HepG2 (cell line): Measurements from ENCODE around the gene MRPL43. TPM values are rescaled to one million over a fixed set of nuclear protein-coding genes. Genes with fewer than 3 reads are reported as not detected.

Experiments
- ARID2 ChIP-seq: sonication (generic); formaldehyde crosslinking; IDR thresholded peaks from 2 replicates; pipeline ENCODE4 v1.8.1; 2022; ENCODE audit warnings: mild to moderate bottlenecking, missing genetic modification reagents, borderline replicate concordance
- CC2D1A ChIP-seq: sonication (generic); formaldehyde crosslinking; IDR thresholded peaks from 2 replicates; pipeline ENCODE4 v1.8.1; 2023; ENCODE audit warnings: mild to moderate bottlenecking, missing genetic modification reagents
- GZF1 ChIP-seq: sonication (generic); formaldehyde crosslinking; IDR thresholded peaks from 2 replicates; pipeline ENCODE4 v1.5.1; 2020; ENCODE audit warnings: mild to moderate bottlenecking, missing genetic modification reagents
- HOXA5 ChIP-seq: sonication (generic); formaldehyde crosslinking; IDR thresholded peaks from 2 replicates; pipeline ENCODE4 v1.4.0; 2020; ENCODE audit warnings: missing genetic modification reagents
- JUN ChIP-seq: sonication (generic); formaldehyde crosslinking; IDR thresholded peaks from 2 replicates; pipeline ENCODE4 v1.4.0; 2020; ENCODE audit warnings: mild to moderate bottlenecking, missing genetic modification reagents
- NFE2L2 ChIP-seq: fragments of 150-350 bp; IDR thresholded peaks from 2 replicates; pipeline ENCODE4 v1.6.1; 2014; ENCODE audit warnings: low read length
- NFYC ChIP-seq: IDR thresholded peaks from 2 replicates; pipeline ENCODE4 v1.6.1; 2016; ENCODE audit warnings: missing genetic modification reagents, missing compliant biosample characterization
- NR2F2 ChIP-seq: IDR thresholded peaks from 2 replicates; pipeline ENCODE4 v1.6.1; 2012; ENCODE audit warnings: low read depth, inconsistent platforms, borderline replicate concordance
- PHF8 ChIP-seq: sonication (generic); formaldehyde crosslinking; IDR thresholded peaks from 2 replicates; pipeline ENCODE4 v1.5.0; 2020; ENCODE audit warnings: missing genetic modification reagents
- TRIM22 ChIP-seq: fragments of 450-650 bp; IDR thresholded peaks from 2 replicates; pipeline ENCODE4 v1.6.1; 2017
- ZFP1 ChIP-seq: IDR thresholded peaks from 2 replicates; pipeline ENCODE4 v1.6.1; 2016
- ZNF10 ChIP-seq: sonication (generic); formaldehyde crosslinking; IDR thresholded peaks from 2 replicates; pipeline ENCODE4 v1.4.0; 2020; ENCODE audit warnings: mild to moderate bottlenecking, low read depth, missing genetic modification reagents, borderline replicate concordance
- ZNF124 ChIP-seq: sonication (generic); formaldehyde crosslinking; IDR thresholded peaks from 2 replicates; pipeline ENCODE4 v1.4.0; 2020; ENCODE audit warnings: missing genetic modification reagents
- ZNF138 ChIP-seq: sonication (generic); formaldehyde crosslinking; IDR thresholded peaks from 2 replicates; pipeline ENCODE4 v1.5.0; 2020; ENCODE audit warnings: mild to moderate bottlenecking, low read depth, missing genetic modification reagents
- ZNF407 ChIP-seq: sonication (generic); formaldehyde crosslinking; IDR thresholded peaks from one replicate; pipeline ENCODE4 v1.5.1; 2020; ENCODE audit warnings: mild to moderate bottlenecking, missing genetic modification reagents; ENCODE audit errors: not compliant biosample characterization
- ZNF703 ChIP-seq: sonication (generic); formaldehyde crosslinking; IDR thresholded peaks from 2 replicates; pipeline ENCODE4 v1.5.1; 2020; ENCODE audit warnings: missing genetic modification reagents, mild to moderate bottlenecking, moderate library complexity, borderline replicate concordance
- ZSCAN9 ChIP-seq: IDR thresholded peaks from 2 replicates; pipeline ENCODE4 v1.6.1; 2016; ENCODE audit warnings: borderline replicate concordance
- polyA plus RNA-seq, 8 experiments: library from polyadenylated mRNA; depleted of rRNA in 3 of 8; stranded (reverse) in 7 of 8; unstranded in 1 of 8; fragments of >200 nt; fragmentation: Illumina TruSeq in 4 of 8; extraction: Trizol in 4 of 8; gene quantifications; 2 replicates each; pipeline versions ENCODE4 v1.2.1 to v1.2.3, GENCODE V29; 2011 to 2016; ENCODE audit warnings: low read depth in 4 of 8, missing spikeins in 1 of 8, mixed read lengths in 1 of 8; ENCODE audit not compliant: insufficient read depth in 1 of 8
- total RNA-seq, 5 experiments: library from RNA; depleted of rRNA; stranded (reverse); fragments of >200 nt; fragmentation: Illumina TruSeq; extraction: Trizol; gene quantifications; 2 replicates each; pipeline ENCODE4 v1.2.3, GENCODE V29; 2016; ENCODE audit warnings: low read depth in 1 of 5
- TF ChIP-seq, protein P1 (sequence below): sonication (generic); formaldehyde crosslinking; IDR thresholded peaks from 2 replicates; pipeline ENCODE4 v1.5.1; 2020; ENCODE audit warnings: missing genetic modification reagents, mild to moderate bottlenecking, borderline replicate concordance
- TF ChIP-seq, protein P2 (sequence below): conservative IDR thresholded peaks from 2 replicates; pipeline ENCODE4 v1.6.1; 2018; ENCODE audit warnings: missing genetic modification reagents

MRPL43 gene
- total and polyA plus RNA-seq, 2 of the 13 experiments (the other 11 are each of a cell fraction or from before 2014, with no cell fraction given) = 71.0 to 73.7 TPM

GRCh38 chr10:100998183-100998990 is 11.1 kb upstream of the MRPL43 start (continued):
- TF ChIP-seq, protein P1, sequence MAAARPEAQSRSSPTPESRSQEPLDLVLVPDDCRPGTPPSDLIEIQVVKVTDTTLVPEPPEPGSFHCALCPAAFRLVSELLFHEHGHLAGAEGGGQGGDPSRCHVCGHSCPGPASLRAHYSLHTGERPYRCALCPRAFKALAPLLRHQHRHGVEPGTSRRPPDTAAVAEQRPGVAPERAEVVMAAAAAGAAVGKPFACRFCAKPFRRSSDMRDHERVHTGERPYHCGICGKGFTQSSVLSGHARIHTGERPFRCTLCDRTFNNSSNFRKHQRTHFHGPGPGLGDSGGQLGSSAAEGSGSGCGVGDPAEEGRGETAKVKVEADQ (CRISPR knock-in tag) = no peak
- TF ChIP-seq ZSCAN9 (CRISPR knock-in tag) (no peak), CC2D1A (CRISPR knock-in tag) (peak; percentile 25; the same call in 1 of the 2 replicates), TRIM22 (no peak), NFYC (CRISPR knock-in tag) (no peak), ZNF138 (CRISPR knock-in tag) (no peak), ZNF10 (CRISPR knock-in tag) (no peak), PHF8 (CRISPR knock-in tag) (peak; percentile 6; the same call in 1 of the 2 replicates), HOXA5 (CRISPR knock-in tag) (no peak; the same call in 1 of the 2 replicates), GZF1 (CRISPR knock-in tag) (0 out of 2 replicates have a peak, but pooled peaks have one; percentile 3), JUN (no peak), ARID2 (CRISPR knock-in tag) (no peak), NR2F2 (no peak; the same call in 1 of the 2 replicates), ZNF703 (CRISPR knock-in tag) (no peak), NFE2L2 (no peak), ZNF407 (no peak), ZNF124 (no peak), ZFP1 (CRISPR knock-in tag) (no peak)
- TF ChIP-seq, protein P2, sequence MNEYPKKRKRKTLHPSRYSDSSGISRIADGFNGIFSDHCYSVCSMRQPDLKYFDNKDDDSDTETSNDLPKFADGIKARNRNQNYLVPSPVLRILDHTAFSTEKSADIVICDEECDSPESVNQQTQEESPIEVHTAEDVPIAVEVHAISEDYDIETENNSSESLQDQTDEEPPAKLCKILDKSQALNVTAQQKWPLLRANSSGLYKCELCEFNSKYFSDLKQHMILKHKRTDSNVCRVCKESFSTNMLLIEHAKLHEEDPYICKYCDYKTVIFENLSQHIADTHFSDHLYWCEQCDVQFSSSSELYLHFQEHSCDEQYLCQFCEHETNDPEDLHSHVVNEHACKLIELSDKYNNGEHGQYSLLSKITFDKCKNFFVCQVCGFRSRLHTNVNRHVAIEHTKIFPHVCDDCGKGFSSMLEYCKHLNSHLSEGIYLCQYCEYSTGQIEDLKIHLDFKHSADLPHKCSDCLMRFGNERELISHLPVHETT (CRISPR knock-in tag) = 0 out of 2 replicates have a peak, but pooled peaks have one; percentile 7
